Memory B cell (primary cell): ENCODE measurements around the gene ROBO1.

Source experiments
- ATAC-seq: fragments of 150-1000 bp; cut with Tn5 transposase; 2 replicates; pipeline ENCODE4 v1.10.0; 2021; ENCODE audit warnings: low read depth, mild to moderate bottlenecking, moderate library complexity
- DNase-seq, 2 donors: peaks; one replicate each; pipeline ENCODE4 v3.0.0; 2022; ENCODE audit warnings: low spot score in 2 of 2
- H3K27ac Mint-ChIP-seq: one replicate; pipeline ENCODE4 v1.8.0; 2022; ENCODE audit warnings: mild to moderate bottlenecking, moderate library complexity, mixed read lengths
- H3K27me3 Mint-ChIP-seq: one replicate; pipeline ENCODE4 v1.8.0; 2022; ENCODE audit warnings: mixed read lengths
- H3K36me3 Mint-ChIP-seq: one replicate; pipeline ENCODE4 v1.8.0; 2022; ENCODE audit warnings: mild to moderate bottlenecking, mixed read lengths
- H3K4me1 Mint-ChIP-seq: one replicate; pipeline ENCODE4 v1.8.0; 2022; ENCODE audit warnings: mixed read lengths
- H3K4me3 Mint-ChIP-seq: one replicate; pipeline ENCODE4 v1.8.0; 2022; ENCODE audit warnings: mild to moderate bottlenecking, moderate library complexity, mixed read lengths
- H3K9me3 Mint-ChIP-seq: one replicate; pipeline ENCODE4 v1.8.0; 2022; ENCODE audit warnings: mixed read lengths

Gene ROBO1

GRCh38 chr3:78847203-78847602 is 920.6 kb downstream of the ROBO1 start:
- no peaks in the 10 kb centered on the region for H3K36me3 Mint-ChIP-seq

GRCh38 chr3:78846718-78847117 is 921.1 kb downstream of the ROBO1 start:
- no peak overlapping the region for H3K27ac Mint-ChIP-seq
- peaks cover 4% of the 10 kb centered on the region for H3K9me3 Mint-ChIP-seq
- no peaks in the 10 kb centered on the region for H3K4me1 Mint-ChIP-seq
- DNase-seq: no peak
- no peaks in the 10 kb centered on the region for H3K36me3 Mint-ChIP-seq
- ATAC-seq: no peak
- no peaks in the 10 kb centered on the region for H3K27me3 Mint-ChIP-seq
- no peak overlapping the region for H3K4me3 Mint-ChIP-seq

More at GRCh38 chr3:78847203-78847602, 920.6 kb downstream of the ROBO1 start:
- ATAC-seq (no peak), DNase-seq (no peak)
- Mint-ChIP-seq H3K4me1 (no peaks in the 10 kb centered on the region), H3K4me3 (no peak overlapping the region), H3K27me3 (no peaks in the 10 kb centered on the region), H3K27ac (no peak overlapping the region), H3K9me3 (peaks cover 4% of the 10 kb centered on the region)

DNA sequence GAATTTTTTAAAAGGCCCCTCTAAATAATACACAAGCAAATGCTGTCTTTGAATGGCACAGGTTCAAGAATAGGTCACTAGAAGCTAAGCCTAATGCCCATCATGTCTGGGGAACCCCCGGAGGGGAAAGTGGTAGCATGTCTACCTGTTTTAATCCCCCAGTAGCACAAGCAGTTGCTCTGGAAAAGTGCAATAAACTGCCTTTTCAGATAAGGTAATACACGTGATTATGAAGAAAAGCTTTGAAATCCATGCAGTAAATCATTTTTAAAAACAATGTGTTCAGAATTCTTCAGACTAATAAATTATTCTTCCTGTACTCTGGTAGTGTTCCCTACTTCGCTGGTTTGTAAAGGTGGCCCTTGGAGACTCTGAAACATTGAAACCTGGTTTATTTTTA is 922.2 kb downstream of the ROBO1 start:
- H3K4me3 Mint-ChIP-seq: no peak overlapping the region

DNA sequence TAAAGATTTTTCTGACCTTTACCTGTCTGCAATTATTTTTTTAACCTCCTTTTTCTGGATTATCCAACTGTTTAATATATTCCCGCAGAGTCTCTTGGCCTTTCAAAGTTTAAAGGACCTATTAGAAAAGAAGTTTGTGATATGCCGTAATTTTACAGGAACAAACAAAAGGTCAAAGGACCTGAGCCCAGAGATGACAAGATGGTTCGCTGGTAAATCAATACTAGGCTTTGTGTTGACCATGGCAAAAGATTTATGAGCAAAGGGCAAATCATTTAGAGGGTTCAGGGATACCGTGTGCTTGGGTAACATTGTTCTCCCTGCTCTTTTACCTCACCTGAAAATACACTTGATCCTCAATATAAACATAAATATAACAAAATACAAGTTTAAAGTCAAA is 923.5 kb downstream of the ROBO1 start:
- H3K4me1 Mint-ChIP-seq: no peaks in the 10 kb centered on the region
- no peaks in the 10 kb centered on the region for H3K36me3 Mint-ChIP-seq
- no peaks in the 10 kb centered on the region for H3K27me3 Mint-ChIP-seq
- H3K9me3 Mint-ChIP-seq: peaks cover 3% of the 10 kb centered on the region
- no peak for DNase-seq
- no peak overlapping the region for H3K27ac Mint-ChIP-seq
- H3K4me3 Mint-ChIP-seq: no peak overlapping the region
- no peak for ATAC-seq

More for the DNA sequence above, 922.2 kb downstream of the ROBO1 start:
- no peak for ATAC-seq
- DNase-seq: no peak
- Mint-ChIP-seq H3K36me3 (no peaks in the 10 kb centered on the region), H3K27me3 (no peaks in the 10 kb centered on the region), H3K27ac (no peak overlapping the region), H3K4me1 (no peaks in the 10 kb centered on the region), H3K9me3 (peaks cover 4% of the 10 kb centered on the region)

- no peak overlapping the region for H3K4me3 Mint-ChIP-seq
- ATAC-seq (no peak), DNase-seq (no peak)
Measured at GRCh38 chr3:78839693-78840092, 928.1 kb downstream of the ROBO1 start.

DNA sequence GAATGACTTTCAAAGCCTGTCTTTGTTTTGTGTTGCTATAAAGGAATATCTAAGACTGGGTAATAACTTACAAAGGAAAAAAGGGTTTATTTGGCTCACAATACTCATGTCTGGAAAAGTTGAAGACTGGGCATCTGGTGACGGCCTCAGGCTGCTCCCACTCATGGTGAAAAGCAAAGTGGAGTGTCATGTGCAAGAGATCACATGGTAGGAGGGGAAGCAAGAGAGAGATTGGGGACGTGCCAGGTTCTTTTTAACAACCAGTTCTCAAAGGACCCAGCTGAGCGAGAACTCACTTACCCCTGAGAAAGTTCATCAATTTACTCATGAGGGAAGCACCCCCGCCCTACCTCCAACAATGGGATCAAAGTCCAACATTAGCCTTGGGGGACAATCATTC is 929.4 kb downstream of the ROBO1 start:
- no peak for DNase-seq
- ATAC-seq: no peak
- H3K27me3 Mint-ChIP-seq: no peaks in the 10 kb centered on the region
- H3K36me3 Mint-ChIP-seq: no peaks in the 10 kb centered on the region
- H3K4me3 Mint-ChIP-seq: no peak overlapping the region
- no peak overlapping the region for H3K27ac Mint-ChIP-seq
- H3K9me3 Mint-ChIP-seq: no peaks in the 10 kb centered on the region
- no peaks in the 10 kb centered on the region for H3K4me1 Mint-ChIP-seq

More at GRCh38 chr3:78839693-78840092, 928.1 kb downstream of the ROBO1 start:
- H3K27me3 Mint-ChIP-seq: no peaks in the 10 kb centered on the region
- H3K4me1 Mint-ChIP-seq: no peaks in the 10 kb centered on the region
- H3K36me3 Mint-ChIP-seq: no peaks in the 10 kb centered on the region
- H3K27ac Mint-ChIP-seq: no peak overlapping the region
- no peaks in the 10 kb centered on the region for H3K9me3 Mint-ChIP-seq

DNA sequence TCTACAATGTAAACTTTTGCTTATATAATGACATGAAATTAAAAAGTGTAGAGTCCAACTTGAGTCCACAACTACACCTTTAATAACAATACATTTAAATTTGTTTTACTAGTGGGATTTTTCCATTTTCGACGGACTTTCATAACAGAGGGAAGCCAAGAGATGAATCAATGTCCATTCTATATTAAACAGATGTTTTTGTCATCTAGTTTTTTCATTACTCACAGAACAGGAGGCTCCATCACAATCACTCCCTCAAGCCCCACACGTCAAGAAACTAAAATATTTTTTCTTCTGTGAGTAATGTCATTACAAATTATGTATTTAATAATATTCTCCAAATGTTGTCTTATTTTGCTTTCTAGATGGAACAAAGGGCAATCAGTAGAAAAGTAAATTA is 932.9 kb downstream of the ROBO1 start:
- DNase-seq: no peak
- Mint-ChIP-seq H3K4me3 (no peak overlapping the region), H3K36me3 (no peaks in the 10 kb centered on the region), H3K27ac (no peak overlapping the region), H3K9me3 (no peaks in the 10 kb centered on the region), H3K27me3 (no peaks in the 10 kb centered on the region), H3K4me1 (no peaks in the 10 kb centered on the region)
- ATAC-seq: no peak

- DNase-seq (no peak), ATAC-seq (no peak)
- H3K36me3 Mint-ChIP-seq: no peaks in the 10 kb centered on the region
- H3K4me1 Mint-ChIP-seq: no peaks in the 10 kb centered on the region
- no peak overlapping the region for H3K27ac Mint-ChIP-seq
- H3K4me3 Mint-ChIP-seq: no peak overlapping the region
- H3K9me3 Mint-ChIP-seq: no peaks in the 10 kb centered on the region
- no peaks in the 10 kb centered on the region for H3K27me3 Mint-ChIP-seq
Measured at GRCh38 chr3:78832785-78833204, 935.0 kb downstream of the ROBO1 start.

DNA sequence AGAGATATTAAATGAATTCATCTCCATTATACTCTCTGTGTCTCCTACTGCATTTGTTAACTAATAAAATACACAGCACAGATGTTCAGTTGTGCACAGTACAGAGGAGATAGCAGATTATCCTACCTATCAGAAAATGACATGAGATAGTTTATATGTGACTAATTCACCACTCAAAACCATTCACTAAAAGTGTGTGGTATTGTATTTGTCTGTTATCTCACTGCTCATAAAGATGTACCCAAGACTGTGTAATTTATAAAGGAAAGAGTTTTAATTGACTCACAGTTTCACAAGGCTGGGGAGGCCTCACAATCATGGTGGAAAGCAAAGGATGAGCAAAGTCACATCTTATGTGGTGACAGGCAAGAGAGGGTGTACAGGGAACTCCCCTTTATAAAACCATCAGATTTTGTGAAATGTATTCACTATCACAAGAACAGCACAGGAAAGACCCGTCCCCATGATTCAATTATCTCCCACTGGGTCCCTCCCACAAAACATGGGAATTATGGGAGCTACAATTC is 936.3 kb downstream of the ROBO1 start:
- no peaks in the 10 kb centered on the region for H3K27me3 Mint-ChIP-seq
- no peaks in the 10 kb centered on the region for H3K36me3 Mint-ChIP-seq
- no peak overlapping the region for H3K27ac Mint-ChIP-seq

GRCh38 chr3:78830470-78830869 is 937.3 kb downstream of the ROBO1 start:
- no peaks in the 10 kb centered on the region for H3K36me3 Mint-ChIP-seq

More for the DNA sequence above, 936.3 kb downstream of the ROBO1 start:
- H3K4me3 Mint-ChIP-seq: no peak overlapping the region
- no peaks in the 10 kb centered on the region for H3K4me1 Mint-ChIP-seq
- ATAC-seq (no peak), DNase-seq (no peak)
- no peaks in the 10 kb centered on the region for H3K9me3 Mint-ChIP-seq

DNA sequence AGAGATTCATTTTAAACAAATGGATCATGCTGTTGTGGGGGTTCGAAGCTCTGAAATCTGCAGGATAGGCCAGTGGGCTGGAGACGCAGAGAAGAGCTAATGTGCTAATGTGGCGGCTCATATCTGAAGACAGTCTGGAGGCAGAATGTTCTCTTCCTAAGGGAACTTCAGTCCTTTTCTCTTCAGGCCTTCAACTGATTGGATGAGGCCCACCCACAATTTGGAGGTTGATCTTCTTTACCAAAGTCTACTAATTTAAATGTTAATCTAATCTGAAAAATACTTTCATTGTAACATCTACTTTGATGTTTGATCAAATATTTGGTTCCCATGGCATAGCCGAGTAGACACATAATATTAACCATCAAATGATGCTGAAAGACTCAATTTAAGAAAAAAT is 940.2 kb downstream of the ROBO1 start:
- no peaks in the 10 kb centered on the region for H3K36me3 Mint-ChIP-seq
- ATAC-seq (no peak), DNase-seq (no peak)
- H3K4me3 Mint-ChIP-seq: no peak overlapping the region
- no peaks in the 10 kb centered on the region for H3K27me3 Mint-ChIP-seq
- H3K9me3 Mint-ChIP-seq: no peaks in the 10 kb centered on the region
- H3K4me1 Mint-ChIP-seq: no peaks in the 10 kb centered on the region
- H3K27ac Mint-ChIP-seq: no peak overlapping the region

More at GRCh38 chr3:78830470-78830869, 937.3 kb downstream of the ROBO1 start:
- DNase-seq: no peak
- H3K27me3 Mint-ChIP-seq: no peaks in the 10 kb centered on the region
- no peak for ATAC-seq
- H3K4me3 Mint-ChIP-seq: no peak overlapping the region
- H3K4me1 Mint-ChIP-seq: no peaks in the 10 kb centered on the region
- H3K27ac Mint-ChIP-seq: no peak overlapping the region
- no peaks in the 10 kb centered on the region for H3K9me3 Mint-ChIP-seq

DNA sequence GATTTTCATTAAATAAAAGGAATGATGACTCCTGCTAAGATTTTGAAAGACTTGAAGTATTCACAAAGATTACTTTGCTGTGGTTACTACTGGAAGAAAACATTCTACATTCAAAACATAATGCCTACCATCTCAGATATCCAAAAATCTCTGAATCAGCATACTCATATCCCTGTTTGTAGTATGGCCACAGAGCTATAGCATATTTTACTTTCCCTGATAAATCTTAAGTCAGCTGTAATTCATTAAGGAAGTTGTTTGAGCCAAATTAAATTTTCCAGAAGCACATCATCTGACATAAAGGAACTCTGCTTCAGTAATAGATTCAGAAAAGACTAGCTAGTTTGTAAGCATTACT is 942.0 kb downstream of the ROBO1 start:
- no peak for ATAC-seq
- no peak overlapping the region for H3K4me3 Mint-ChIP-seq
- H3K27me3 Mint-ChIP-seq: no peaks in the 10 kb centered on the region
- H3K4me1 Mint-ChIP-seq: no peaks in the 10 kb centered on the region
- no peak overlapping the region for H3K27ac Mint-ChIP-seq
- H3K36me3 Mint-ChIP-seq: no peaks in the 10 kb centered on the region
- DNase-seq: no peak
- no peaks in the 10 kb centered on the region for H3K9me3 Mint-ChIP-seq

DNA sequence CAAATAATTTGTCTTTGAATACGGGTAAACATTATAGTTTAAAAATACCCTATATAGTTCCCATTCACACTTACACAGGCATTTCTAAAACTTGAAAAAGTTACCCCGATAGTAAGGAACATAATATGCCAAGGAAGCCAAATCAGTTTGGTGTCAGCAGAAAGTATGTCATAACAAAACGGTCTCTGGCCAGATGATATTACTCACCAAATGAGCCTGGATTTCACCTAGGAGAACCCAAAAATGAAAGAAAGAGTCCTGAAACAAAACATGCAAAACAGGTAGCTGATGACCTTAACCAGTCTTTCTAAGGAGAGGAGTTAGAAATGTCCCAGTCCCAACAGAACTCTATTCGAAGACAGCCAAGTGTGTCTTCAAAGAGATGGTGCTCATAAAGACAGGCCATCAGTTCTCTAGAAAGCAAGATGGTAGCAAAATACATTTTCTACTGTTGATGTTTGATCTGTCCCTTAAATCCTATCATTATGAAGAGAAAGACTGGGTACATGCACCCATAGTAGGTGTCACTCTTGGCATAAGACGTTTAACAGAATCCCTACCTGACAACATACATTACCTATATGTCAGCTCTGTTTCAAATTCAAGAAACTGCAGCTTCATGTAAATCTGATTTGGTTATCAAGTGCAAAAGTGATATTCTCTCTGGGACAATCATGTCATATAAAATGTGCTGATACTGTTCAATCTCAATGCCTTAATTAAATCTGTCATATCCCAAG is 942.5 kb downstream of the ROBO1 start:
- no peak for ATAC-seq
- Mint-ChIP-seq H3K4me3 (no peak overlapping the region), H3K27me3 (no peaks in the 10 kb centered on the region), H3K27ac (no peak overlapping the region), H3K4me1 (no peaks in the 10 kb centered on the region), H3K36me3 (no peaks in the 10 kb centered on the region), H3K9me3 (no peaks in the 10 kb centered on the region)
- no peak for DNase-seq

GRCh38 chr3:78823859-78824258 is 943.9 kb downstream of the ROBO1 start:
- H3K27ac Mint-ChIP-seq: no peak overlapping the region

DNA sequence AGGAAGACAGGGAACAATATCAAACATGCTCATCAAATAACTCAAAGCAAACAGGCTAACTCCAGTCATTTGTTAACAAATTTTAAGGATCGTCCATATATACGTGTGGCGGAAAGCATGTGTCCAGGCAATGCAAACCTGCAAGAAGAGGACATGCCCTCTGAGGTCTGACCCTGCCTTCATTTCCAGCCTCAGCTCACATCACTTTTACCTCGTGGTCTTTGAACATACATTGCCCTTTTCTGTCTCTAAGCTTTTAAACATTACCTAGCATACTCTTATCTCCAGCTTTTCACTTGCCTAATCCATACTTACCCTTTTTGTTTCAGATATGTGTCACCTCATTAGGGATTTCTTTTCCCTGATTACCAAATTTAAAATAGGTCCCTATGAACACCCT is 944.4 kb downstream of the ROBO1 start:
- H3K27ac Mint-ChIP-seq: no peak overlapping the region
- DNase-seq (no peak), ATAC-seq (no peak)
- H3K4me1 Mint-ChIP-seq: no peaks in the 10 kb centered on the region
- no peak overlapping the region for H3K4me3 Mint-ChIP-seq
- H3K27me3 Mint-ChIP-seq: no peaks in the 10 kb centered on the region
- H3K9me3 Mint-ChIP-seq: peaks cover 3% of the 10 kb centered on the region
- no peaks in the 10 kb centered on the region for H3K36me3 Mint-ChIP-seq

More at GRCh38 chr3:78823859-78824258, 943.9 kb downstream of the ROBO1 start:
- DNase-seq (no peak), ATAC-seq (no peak)
- peaks cover 3% of the 10 kb centered on the region for H3K9me3 Mint-ChIP-seq
- no peaks in the 10 kb centered on the region for H3K27me3 Mint-ChIP-seq
- H3K4me3 Mint-ChIP-seq: no peak overlapping the region
- H3K36me3 Mint-ChIP-seq: no peaks in the 10 kb centered on the region
- H3K4me1 Mint-ChIP-seq: no peaks in the 10 kb centered on the region
